Cerebellar cortex (tissue), 1 donor: ENCODE measurements around the gene MED26.
A peak's percentile ranks its signal among the peaks of the same experiment; 100 is the strongest.

Experiments used
- DNase-seq: peaks from one replicate; pipeline ENCODE4 v3.0.0-alpha.2; 2015; ENCODE audit warnings: low spot score

Gene MED26

GRCh38 chr19:16589917-16590316 lies 38.1 kb downstream of the MED26 start:
- DNase-seq: no peak

- DNase-seq: no peak
Observed at GRCh38 chr19:16588824-16589577, 39.0 kb downstream of the MED26 start.

- peak; percentile 70 for DNase-seq
Observed at GRCh38 chr19:16587833-16588823, 39.9 kb downstream of the MED26 start.

GRCh38 chr19:16586991-16587832 lies 40.8 kb downstream of the MED26 start:
- DNase-seq: no peak

- no peak for DNase-seq
Observed at GRCh38 chr19:16586477-16586871, 41.5 kb downstream of the MED26 start.

GRCh38 chr19:16585808-16586476 lies 42.1 kb downstream of the MED26 start:
- no peak for DNase-seq

GRCh38 chr19:16585094-16585801 lies 42.8 kb downstream of the MED26 start:
- no peak for DNase-seq

- DNase-seq: peak; percentile 67
Observed at GRCh38 chr19:16584248-16585093, 43.5 kb downstream of the MED26 start.

- no peak for DNase-seq
Observed at GRCh38 chr19:16582486-16583261, 45.3 kb downstream of the MED26 start.

- no peak for DNase-seq
Observed at GRCh38 chr19:16581971-16582343, 46.0 kb downstream of the MED26 start.

GRCh38 chr19:16581145-16581970 lies 46.6 kb downstream of the MED26 start:
- DNase-seq: no peak

GRCh38 chr19:16579381-16579780 lies 48.6 kb downstream of the MED26 start:
- no peak for DNase-seq

GRCh38 chr19:16577531-16577985 lies 50.4 kb downstream of the MED26 start:
- DNase-seq: no peak

GRCh38 chr19:16576690-16577530 lies 51.1 kb downstream of the MED26 start:
- no peak for DNase-seq

GRCh38 chr19:16575861-16576689 lies 51.9 kb downstream of the MED26 start:
- no peak for DNase-seq

- no peak for DNase-seq
Observed at GRCh38 chr19:16575282-16575681, 52.7 kb downstream of the MED26 start.
